Neutrophil (primary cell): ENCODE measurements around the gene USP10.

Experiments
- H3K27ac ChIP-seq: fragments of 200-600 bp; sonication (generic); 2 replicates; pipeline ENCODE4 v1.5.1; 2016; ENCODE audit warnings: mild to moderate bottlenecking, moderate library complexity
- H3K27me3 ChIP-seq: fragments of 200-600 bp; sonication (generic); 2 replicates; pipeline ENCODE4 v1.6.0; 2016; ENCODE audit warnings: mild to moderate bottlenecking
- H3K36me3 ChIP-seq: fragments of 200-600 bp; sonication (generic); 2 replicates; pipeline ENCODE4 v1.5.1; 2017
- H3K4me1 ChIP-seq, 2 experiments: fragments of 200-600 bp in 1 of 2; sonication (generic) in 1 of 2; 1 replicate in 1 of 2; 2 replicates in 1 of 2; pipeline versions ENCODE4 v1.5.1 to v1.6.1; 2013 to 2016; ENCODE audit warnings: low read depth in 1 of 2, low read length in 1 of 2, mild to moderate bottlenecking in 1 of 2, moderate library complexity in 1 of 2; ENCODE audit not compliant: control insufficient read depth in 1 of 2, insufficient read depth in 1 of 2
- H3K4me3 ChIP-seq, 2 experiments: fragments of 200-600 bp in 1 of 2; sonication (generic) in 1 of 2; 1 replicate in 1 of 2; 2 replicates in 1 of 2; pipeline ENCODE4 v1.5.1; 2013 to 2016; ENCODE audit warnings: low read depth in 1 of 2, low read length in 1 of 2, mild to moderate bottlenecking in 1 of 2, moderate library complexity in 1 of 2
- H3K9me3 ChIP-seq: fragments of 200-600 bp; sonication (generic); 2 replicates; pipeline ENCODE4 v1.5.1; 2016
- TF ChIP-seq, protein P1 (sequence below): fragments of 200-600 bp; sonication (generic); IDR thresholded peaks from 2 replicates; pipeline ENCODE4 v1.5.1; 2016; ENCODE audit warnings: antibody characterized with exemption

USP10 gene

DNA sequence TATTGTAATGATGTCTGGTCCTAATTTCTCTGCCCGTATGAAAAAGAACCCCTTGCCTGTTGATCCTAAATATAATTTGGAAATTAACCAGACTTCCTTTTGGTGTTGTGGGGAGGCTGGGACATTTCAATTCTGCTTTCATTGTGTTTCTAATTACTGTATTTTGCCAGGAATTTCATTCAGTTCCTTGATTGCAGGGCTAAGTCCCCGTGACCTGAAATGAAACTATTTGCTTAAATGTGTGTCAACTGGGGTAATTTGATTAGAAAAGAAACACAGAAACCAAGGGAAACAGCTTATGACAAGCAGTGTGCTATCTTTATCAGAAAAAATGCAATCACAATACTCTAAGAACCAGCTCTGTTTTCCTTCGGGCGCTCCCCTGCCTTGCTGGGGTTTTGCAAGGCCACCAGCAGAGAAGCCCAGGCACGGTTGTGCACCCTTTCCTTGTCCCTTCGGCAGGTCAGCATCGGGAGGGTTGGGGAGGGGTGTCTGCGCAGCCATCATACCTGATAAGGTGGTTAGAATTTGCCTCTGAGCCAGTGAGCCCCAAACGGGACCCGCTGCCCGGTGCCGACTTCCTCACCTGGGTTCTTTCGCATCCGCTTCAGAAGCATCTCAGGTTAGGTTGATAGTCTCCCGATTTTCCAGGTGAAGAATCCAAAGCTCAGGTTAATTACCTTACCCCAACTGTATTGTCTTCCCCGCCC is 32.0 kb upstream of the USP10 start:
- peaks cover 52% of the 10 kb centered on the region for H3K36me3 ChIP-seq
- H3K4me3 ChIP-seq, result no peak overlapping the region
- TF ChIP-seq, protein P1, sequence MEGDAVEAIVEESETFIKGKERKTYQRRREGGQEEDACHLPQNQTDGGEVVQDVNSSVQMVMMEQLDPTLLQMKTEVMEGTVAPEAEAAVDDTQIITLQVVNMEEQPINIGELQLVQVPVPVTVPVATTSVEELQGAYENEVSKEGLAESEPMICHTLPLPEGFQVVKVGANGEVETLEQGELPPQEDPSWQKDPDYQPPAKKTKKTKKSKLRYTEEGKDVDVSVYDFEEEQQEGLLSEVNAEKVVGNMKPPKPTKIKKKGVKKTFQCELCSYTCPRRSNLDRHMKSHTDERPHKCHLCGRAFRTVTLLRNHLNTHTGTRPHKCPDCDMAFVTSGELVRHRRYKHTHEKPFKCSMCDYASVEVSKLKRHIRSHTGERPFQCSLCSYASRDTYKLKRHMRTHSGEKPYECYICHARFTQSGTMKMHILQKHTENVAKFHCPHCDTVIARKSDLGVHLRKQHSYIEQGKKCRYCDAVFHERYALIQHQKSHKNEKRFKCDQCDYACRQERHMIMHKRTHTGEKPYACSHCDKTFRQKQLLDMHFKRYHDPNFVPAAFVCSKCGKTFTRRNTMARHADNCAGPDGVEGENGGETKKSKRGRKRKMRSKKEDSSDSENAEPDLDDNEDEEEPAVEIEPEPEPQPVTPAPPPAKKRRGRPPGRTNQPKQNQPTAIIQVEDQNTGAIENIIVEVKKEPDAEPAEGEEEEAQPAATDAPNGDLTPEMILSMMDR, result no peak
- no peak overlapping the region for H3K27ac ChIP-seq
- H3K4me1 ChIP-seq, result peaks cover 0 to 4% of the 10 kb centered on the region in 2 experiments
- H3K27me3 ChIP-seq, result no peaks in the 10 kb centered on the region
- no peaks in the 10 kb centered on the region for H3K9me3 ChIP-seq

DNA sequence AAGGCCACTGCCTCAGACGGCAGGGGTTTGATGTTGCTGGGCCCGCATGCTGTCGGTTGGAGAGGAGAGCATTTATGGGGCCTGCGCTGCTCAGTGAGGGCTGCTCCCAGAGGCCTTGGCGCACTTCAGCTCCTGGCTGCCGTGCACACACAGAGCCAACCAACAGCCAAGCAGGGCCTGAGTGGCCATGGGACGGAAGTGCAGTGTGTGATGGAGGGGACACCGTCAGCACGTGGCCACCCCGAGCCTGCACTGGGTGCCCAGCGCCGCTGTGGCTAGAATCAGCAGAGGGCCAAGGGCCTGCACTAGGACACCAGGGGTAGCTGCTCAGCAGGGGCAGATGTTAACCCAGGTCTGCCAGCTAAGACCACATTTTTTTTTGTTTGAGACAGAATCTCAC is 29.7 kb upstream of the USP10 start:
- Histone ChIP-seq H3K4me1 (peaks cover 0 to 4% of the 10 kb centered on the region in 2 experiments), H3K36me3 (peaks cover 29% of the 10 kb centered on the region), H3K9me3 (no peaks in the 10 kb centered on the region), H3K4me3 (no peak overlapping the region), H3K27ac (no peak overlapping the region), H3K27me3 (no peaks in the 10 kb centered on the region)
- TF ChIP-seq, protein P1, result no peak

DNA sequence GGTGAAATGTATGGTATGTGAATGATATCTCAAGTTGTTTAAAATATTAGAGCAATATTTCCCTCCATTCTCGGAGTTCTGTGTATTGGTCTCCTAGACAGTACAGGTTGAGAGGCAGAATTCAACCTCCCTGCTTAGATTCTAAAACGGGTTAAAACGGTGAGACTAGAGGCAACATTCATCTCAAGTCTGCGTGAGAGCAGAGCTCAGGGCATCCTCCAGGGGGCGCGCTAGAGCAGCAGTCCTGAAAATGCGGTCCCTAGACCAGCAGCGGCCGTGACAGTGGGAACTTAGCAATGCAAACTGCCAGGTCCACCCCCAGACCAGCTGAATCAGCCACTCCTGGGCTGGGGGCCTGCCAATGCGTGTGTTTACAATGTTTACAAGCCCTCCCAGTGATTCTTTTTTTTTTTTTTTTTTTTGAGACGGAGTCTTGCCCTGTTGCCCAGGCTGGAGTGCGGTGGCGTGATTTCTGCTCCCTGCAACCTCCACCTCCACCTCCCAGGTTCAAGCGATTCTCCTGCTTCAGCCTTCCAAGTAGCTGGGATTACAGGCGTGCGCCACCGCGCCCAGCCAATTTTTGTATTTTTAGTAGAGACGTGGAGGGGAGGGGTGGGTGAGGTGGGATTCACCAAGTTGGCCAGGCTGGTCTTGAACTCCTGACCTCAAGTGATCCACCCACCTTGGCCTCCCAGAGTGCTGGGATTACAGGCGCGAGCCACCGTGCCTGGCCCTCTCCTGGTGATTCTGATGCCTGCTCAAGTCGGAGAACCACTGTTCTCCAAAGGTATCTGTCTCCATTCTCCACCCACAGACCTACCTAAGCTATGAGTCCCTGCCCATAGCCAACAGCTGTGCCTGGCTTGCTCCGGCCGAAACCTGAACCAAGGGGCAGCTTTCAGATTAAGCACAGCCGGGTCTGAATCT is 27.3 kb upstream of the USP10 start:
- TF ChIP-seq, protein P1, result peak; percentile 94
- Histone ChIP-seq H3K36me3 (peaks cover 12% of the 10 kb centered on the region), H3K27ac (no peak overlapping the region)

DNA sequence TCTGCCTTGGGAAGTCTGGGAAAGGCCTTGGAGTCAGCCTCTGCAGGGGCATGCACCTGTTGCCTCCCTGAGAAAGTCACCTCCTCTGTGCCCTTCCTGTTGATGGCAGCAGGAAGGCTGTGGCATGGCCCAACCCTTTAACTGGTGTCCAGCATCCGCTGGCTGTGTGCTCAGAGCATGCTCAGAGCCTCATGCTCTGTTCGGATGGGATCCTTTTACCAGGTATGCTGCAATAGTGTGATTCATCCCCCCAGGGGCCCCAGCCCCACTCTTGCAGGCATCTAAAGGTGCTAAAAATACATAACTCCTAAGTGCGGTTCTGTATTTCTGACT is 26.6 kb upstream of the USP10 start:
- TF ChIP-seq, protein P1, result no peak
- no peak overlapping the region for H3K27ac ChIP-seq

More for the DNA sequence above, 27.3 kb upstream of the USP10 start:
- H3K9me3 ChIP-seq, result no peaks in the 10 kb centered on the region
- peaks cover 0 to 4% of the 10 kb centered on the region in 2 experiments for H3K4me1 ChIP-seq
- no peaks in the 10 kb centered on the region for H3K27me3 ChIP-seq
- no peak overlapping the region for H3K4me3 ChIP-seq

DNA sequence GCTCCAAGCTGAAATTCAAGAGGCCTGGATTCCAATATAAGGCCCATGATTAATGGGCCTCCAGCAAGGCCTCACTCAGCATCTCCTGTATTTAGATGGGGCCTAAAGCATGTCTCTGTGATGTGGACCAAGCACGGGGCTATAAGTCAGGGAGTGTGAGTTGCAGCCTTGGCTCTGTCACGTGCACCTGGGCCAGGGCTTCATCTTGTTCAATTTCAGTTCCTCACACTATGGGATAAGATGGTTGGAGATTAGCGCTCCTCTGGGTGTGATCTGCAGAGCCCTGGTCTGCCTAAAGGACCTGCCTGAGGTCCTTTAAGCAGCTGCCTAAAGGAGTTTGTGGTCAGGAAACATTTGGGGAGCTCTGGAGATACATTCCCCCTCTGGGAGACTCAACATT is 26.2 kb upstream of the USP10 start:
- no peak overlapping the region for H3K27ac ChIP-seq
- TF ChIP-seq, protein P1, result no peak
- H3K27me3 ChIP-seq, result no peaks in the 10 kb centered on the region
- H3K4me3 ChIP-seq, result no peak overlapping the region
- H3K36me3 ChIP-seq, result peaks cover 2% of the 10 kb centered on the region
- no peaks in the 10 kb centered on the region for H3K9me3 ChIP-seq
- peaks cover 0 to 4% of the 10 kb centered on the region in 2 experiments for H3K4me1 ChIP-seq

More for the DNA sequence above, 26.6 kb upstream of the USP10 start:
- peaks cover 0 to 4% of the 10 kb centered on the region in 2 experiments for H3K4me1 ChIP-seq
- H3K9me3 ChIP-seq, result no peaks in the 10 kb centered on the region
- H3K4me3 ChIP-seq, result no peak overlapping the region
- peaks cover 6% of the 10 kb centered on the region for H3K36me3 ChIP-seq
- no peaks in the 10 kb centered on the region for H3K27me3 ChIP-seq
